IPS-18a (cell line): ENCODE data around the gene VAMP2.
A peak's percentile ranks its signal among the peaks of the same experiment; 100 is the strongest.
"Not testable (repeated sequence)": the region's sequence is repeated elsewhere in the genome, so short reads cannot be mapped to it uniquely, and the experiment has no call there.

Experiments
- H3K27ac ChIP-seq: one replicate; pipeline ENCODE4 v1.5.1; 2013; ENCODE audit warnings: low read length
- H3K27me3 ChIP-seq: one replicate; pipeline ENCODE4 v1.6.1; 2013; ENCODE audit warnings: mild to moderate bottlenecking, low read length; ENCODE audit not compliant: control insufficient read depth, insufficient read depth
- H3K36me3 ChIP-seq: one replicate; pipeline ENCODE4 v1.6.1; 2013; ENCODE audit warnings: low read depth, low read length; ENCODE audit not compliant: control insufficient read depth
- H3K4me1 ChIP-seq: one replicate; pipeline ENCODE4 v1.6.1; 2013; ENCODE audit warnings: low read depth, low read length; ENCODE audit not compliant: control insufficient read depth
- H3K4me3 ChIP-seq: one replicate; pipeline ENCODE4 v1.5.1; 2013; ENCODE audit warnings: low read length
- H3K9ac ChIP-seq: one replicate; pipeline ENCODE4 v1.6.1; 2013; ENCODE audit warnings: mild to moderate bottlenecking, low read length, moderate library complexity
- H3K9me3 ChIP-seq: one replicate; pipeline ENCODE4 v1.6.1; 2013; ENCODE audit warnings: low read depth, low read length; ENCODE audit not compliant: control insufficient read depth

The VAMP2 gene

DNA sequence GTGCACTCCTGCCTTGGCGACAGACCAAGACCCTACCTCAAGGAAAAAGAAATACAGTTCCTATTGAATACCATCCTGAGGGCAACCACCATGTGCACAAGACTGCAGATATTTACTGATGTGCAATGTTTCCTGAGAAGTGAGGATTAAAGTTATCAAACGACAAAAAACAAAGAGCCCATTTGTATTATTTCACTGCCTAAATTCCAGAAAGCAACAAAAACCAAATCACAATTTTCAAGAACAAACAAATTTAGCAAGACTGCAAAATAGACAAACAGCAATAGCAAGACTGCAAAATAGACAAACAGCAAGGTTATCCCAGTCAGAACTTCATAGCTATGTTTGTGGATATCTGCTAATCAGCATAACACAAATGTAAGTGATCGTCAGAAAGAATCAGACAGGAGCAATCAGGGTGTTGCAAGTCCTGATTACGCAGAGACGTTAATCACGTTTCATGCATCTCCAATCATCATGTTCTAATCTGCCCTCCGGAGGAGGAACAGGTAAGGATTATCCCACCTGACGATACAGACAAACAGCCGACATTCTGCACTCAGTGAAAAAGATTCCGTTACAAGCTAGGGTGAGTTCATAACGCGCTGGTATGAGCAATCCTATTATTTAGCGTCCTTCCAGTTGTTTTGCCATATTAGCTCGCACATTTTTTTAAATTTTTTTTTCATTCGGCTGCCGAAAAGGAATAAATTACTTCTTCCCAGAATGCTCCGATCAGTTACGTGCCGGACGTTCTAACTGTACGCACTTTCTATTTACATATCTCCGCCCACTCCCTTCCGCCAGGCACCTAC, 10.5 kb upstream of the VAMP2 start:
- peaks cover 17% of the 10 kb centered on the region for H3K4me1 ChIP-seq
- H3K9me3 ChIP-seq, result no peaks in the 10 kb centered on the region
- no peaks in the 10 kb centered on the region for H3K36me3 ChIP-seq
- no peaks in the 10 kb centered on the region for H3K27me3 ChIP-seq
- H3K4me3 ChIP-seq, result peak overlapping the region; percentile 66
- H3K27ac ChIP-seq, result peak overlapping the region; percentile 93
- H3K9ac ChIP-seq, result peak overlapping the region; percentile 88

DNA sequence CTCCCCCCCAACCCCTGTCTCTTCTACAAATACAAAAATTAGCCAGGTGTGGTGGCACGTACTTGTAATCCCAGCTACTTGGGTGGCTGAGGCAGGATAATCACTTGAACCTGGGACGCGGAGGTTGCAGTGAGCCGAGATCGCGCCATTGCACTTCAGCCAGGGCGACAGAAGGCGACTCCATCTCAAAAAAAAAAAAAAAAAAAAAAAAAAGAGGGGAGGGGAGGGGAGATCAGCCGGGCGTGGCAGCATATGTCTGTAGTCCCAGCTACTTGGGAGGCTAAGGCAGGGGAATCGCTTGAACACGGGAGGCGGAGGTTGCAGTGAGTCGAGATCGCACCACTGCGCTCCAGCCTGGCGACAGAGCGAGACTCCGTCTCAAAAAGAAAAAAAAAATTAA, 7.4 kb upstream of the VAMP2 start:
- H3K4me1 ChIP-seq, H3K4me3 ChIP-seq, H3K27ac ChIP-seq: not testable (repeated sequence)

DNA sequence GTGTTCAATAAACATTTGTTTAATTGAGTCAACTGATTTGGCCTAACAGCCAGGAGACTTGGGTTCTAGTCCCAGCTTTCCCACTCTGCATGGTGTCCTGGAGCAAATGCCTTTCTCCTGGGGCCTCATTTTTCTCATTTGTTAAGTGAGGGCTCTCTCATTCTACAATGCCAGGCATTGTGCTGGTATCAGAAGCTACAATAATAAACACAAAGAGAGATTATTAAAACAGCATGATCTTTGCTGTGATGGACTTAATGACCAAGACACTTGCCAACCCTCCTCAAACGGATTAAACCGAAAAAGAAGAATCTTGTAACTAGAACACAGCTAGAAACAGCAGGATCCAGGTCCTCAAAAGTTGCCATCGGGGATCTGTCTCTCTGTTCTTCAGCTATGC, 4.8 kb upstream of the VAMP2 start:
- peaks cover 12% of the 10 kb centered on the region for H3K4me1 ChIP-seq

More for the DNA sequence above, 7.4 kb upstream of the VAMP2 start:
- not testable (repeated sequence) for H3K9me3 ChIP-seq, H3K27me3 ChIP-seq, H3K36me3 ChIP-seq, H3K9ac ChIP-seq

DNA sequence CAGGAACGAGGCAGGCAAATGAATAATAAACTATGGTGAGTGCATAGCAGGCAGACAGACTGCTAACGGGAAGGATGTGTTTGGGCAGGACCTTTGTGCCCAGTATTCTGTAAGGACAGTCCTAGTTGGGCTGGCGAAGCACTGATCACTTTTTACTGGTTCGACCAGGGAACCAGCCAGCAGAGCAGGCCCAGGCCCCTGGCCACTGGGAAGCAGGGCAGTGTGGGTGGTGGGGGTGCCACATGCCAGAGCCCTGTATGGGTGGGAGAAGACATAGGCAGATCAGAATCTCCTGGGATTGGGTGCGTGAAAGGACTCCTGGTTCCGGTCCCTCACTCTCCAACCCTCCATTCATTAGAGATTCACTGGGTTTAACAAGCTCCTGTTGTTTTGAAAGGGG, 4.0 kb upstream of the VAMP2 start:
- Histone ChIP-seq H3K4me1 (peaks cover 14% of the 10 kb centered on the region), H3K36me3 (no peaks in the 10 kb centered on the region), H3K9ac (no peak overlapping the region), H3K9me3 (no peaks in the 10 kb centered on the region), H3K4me3 (no peak overlapping the region), H3K27ac (no peak overlapping the region), H3K27me3 (no peaks in the 10 kb centered on the region)

More for the DNA sequence above, 4.8 kb upstream of the VAMP2 start:
- H3K9me3 ChIP-seq, result no peaks in the 10 kb centered on the region
- no peaks in the 10 kb centered on the region for H3K36me3 ChIP-seq
- no peak overlapping the region for H3K27ac ChIP-seq
- no peaks in the 10 kb centered on the region for H3K27me3 ChIP-seq
- no peak overlapping the region for H3K9ac ChIP-seq
- H3K4me3 ChIP-seq, result no peak overlapping the region

DNA sequence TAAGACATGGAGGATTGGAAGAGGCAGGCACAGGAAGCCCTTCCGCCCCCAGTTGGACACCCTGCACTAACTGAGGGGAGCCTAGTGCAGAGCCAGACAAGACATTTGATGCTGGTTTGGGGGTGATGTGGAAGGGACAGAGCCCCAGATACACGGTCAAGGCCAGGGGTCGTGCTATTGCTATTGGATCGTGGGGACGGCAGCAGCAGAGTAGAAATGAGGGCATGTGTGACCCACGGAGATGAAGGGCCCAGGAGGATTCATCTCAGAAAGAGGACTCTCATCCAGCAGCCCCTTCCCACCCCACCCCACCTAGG, 2.0 kb upstream of the VAMP2 start:
- H3K27me3 ChIP-seq, result no peaks in the 10 kb centered on the region
- H3K36me3 ChIP-seq, result peaks cover 11% of the 10 kb centered on the region
- H3K4me3 ChIP-seq, result peak overlapping the region; percentile 62
- no peaks in the 10 kb centered on the region for H3K9me3 ChIP-seq
- no peak overlapping the region for H3K9ac ChIP-seq
- peaks cover 17% of the 10 kb centered on the region for H3K4me1 ChIP-seq
- no peak overlapping the region for H3K27ac ChIP-seq

DNA sequence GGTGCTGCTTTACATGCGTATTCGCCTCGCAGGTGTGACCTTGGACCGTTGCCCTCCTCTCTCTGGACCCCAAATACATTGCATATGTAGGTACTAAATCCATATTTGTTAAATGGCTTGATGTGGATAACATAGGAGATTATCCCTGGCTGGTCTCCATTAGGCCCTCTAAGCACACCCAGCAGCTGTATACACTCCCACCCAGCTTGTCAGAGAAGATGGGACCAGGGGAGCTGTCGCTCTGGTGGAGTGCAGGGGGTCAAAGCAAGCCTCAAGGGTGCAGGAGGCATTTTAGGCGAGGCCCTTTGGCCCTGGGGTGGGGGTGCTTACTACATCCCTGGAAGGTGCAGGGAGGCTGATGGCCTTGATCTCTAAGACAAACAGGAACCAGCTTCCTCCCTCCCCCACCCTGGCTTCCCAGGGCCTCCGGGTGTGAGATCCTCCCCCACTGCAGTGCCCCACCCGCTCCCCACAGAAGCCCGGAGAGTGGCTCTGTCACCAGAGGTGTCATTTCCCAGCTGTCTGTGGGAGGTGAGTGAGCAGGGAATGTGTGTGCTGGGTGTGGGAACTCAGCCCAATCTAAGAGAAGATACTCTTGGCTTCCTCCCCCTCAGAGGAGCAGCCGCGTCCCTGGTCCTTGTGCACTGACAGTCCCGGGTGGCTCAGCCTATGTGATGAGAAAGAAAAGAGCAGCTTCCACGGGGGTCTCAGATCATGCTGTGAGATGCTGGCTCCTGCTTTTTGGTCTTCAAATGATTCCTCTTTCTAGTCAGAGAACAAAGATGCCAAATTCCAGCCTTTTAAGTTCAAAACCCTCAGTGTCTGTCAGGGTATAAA, 1.4 kb upstream of the VAMP2 start:
- Histone ChIP-seq H3K9ac (peak overlapping the region; percentile 88), H3K4me1 (peaks cover 17% of the 10 kb centered on the region), H3K27me3 (no peaks in the 10 kb centered on the region), H3K27ac (no peak overlapping the region), H3K9me3 (no peaks in the 10 kb centered on the region), H3K36me3 (peaks cover 16% of the 10 kb centered on the region), H3K4me3 (peak overlapping the region; percentile 62)

DNA sequence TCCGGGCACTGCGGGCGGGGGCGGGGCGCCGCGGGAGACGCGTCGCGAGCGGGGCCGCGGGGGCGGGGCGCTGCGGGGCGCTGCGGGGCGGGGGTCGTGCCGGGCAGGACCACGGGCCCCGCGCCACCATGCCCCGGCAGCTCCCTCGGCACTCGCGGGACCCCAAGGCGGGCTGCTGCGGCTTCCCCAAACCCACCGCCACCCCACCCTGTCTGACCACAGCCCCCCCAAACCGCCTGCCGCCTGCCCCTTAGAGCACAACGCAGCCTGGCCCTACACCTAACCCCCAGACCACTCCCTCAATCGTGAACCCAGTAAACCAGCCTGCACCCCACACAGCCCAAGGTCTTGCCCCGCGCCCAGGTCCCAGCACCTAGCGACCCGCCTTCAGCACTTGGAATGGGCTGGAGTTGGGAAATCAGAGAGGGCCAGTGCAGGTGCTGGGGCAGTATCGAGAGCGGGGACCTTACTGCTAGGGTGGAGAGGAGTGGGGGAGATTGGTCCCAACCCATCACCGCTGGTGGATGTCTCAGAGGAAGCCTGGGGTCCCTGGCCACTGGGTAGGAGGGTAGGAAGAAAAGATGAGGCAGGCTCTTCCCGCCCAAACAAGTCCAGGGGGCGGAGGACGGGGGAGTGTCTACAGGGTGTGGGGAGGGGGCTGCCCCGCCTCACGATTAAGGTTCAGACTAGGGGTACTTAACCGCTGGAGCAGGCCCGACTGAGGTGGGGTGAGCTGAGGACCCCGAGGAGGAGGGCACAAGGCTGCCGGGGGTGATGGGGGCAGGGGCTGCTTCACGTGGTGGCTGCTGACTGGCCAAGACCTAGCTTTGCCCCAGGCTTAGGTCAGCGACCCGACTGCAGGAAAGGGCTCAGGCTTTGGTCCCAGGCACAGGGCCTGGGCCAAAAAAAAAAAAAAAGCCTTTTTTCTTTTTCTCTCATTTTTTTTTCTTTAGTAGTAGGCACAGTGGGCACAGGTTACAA, 539 bp upstream of the VAMP2 start:
- Histone ChIP-seq H3K27me3 (no peaks in the 10 kb centered on the region), H3K9me3 (no peaks in the 10 kb centered on the region), H3K4me3 (peak overlapping the region; percentile 62), H3K36me3 (peaks cover 16% of the 10 kb centered on the region), H3K27ac (peak overlapping the region; percentile 76), H3K4me1 (peaks cover 17% of the 10 kb centered on the region), H3K9ac (peak overlapping the region; percentile 88)

DNA sequence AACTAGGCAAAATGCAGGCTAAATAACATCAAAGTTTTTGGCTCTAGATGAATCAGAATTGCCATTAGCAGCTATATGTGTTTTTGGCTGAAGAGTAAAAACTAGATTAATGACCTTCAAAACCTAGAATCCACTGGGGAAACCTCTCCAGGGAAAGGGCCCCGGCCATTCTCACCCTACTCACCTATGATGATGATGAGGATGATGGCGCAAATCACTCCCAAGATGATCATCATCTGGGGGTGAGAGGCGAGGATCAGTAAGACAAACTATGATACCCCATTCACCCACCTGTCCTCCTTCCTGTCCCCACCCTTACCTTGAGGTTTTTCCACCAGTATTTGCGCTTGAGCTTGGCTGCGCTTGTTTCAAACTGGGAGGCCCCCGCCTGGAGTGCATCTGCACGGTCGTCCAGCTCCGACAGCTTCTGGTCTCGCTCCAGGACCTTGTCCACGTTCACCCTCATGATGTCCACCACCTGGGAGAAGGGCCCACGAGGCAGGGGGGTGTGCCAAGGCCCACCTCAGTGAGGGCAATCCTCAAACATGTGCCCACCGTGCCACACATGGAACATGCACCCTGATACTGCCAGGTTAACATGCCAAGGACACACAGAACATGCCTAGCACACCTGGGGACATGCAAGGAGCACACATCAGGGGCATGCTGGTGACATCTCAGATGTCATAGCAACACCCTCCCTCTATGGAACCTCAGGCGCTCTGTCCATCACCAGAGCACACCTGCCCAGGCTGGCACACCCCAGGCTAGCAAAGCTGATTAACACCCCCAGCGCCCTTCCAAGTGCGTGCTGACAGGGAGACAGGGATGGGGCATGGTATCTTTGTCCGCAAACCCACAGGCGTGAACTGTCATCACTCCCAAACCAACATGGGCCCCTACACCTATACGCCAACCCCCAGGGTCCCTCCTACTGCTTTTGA, 1.2 kb downstream of the VAMP2 start:
- no peak overlapping the region for H3K27ac ChIP-seq
- peaks cover 19% of the 10 kb centered on the region for H3K4me1 ChIP-seq

DNA sequence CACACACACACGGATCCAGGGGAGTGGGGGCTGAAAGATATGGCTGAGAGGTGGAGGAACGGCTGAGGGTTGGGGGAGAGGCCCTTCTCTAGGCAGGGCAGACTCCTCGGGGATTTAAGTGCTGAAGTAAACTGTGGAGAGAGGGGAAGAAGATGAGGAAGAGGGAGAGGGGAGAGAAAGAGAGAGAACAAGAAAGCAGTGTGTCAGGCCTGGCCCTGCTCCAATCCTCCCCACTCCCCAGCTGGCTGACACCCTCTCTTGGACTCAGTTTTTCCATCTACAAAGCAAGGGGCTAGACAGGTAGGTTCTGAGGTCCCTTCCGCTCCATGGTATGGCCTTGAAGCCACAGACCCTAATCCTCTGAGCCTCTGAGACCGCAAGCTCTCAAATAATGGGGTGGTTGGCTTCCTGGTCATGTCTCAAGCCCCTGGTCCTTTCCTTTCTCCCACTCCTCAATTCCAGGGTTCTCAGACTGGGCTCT, 2.0 kb downstream of the VAMP2 start:
- H3K27me3 ChIP-seq, result no peaks in the 10 kb centered on the region
- H3K27ac ChIP-seq, result no peak overlapping the region
- H3K9ac ChIP-seq, result no peak overlapping the region
- H3K36me3 ChIP-seq, result peaks cover 16% of the 10 kb centered on the region
- H3K4me3 ChIP-seq, result no peak overlapping the region
- H3K9me3 ChIP-seq, result no peaks in the 10 kb centered on the region
- H3K4me1 ChIP-seq, result peaks cover 21% of the 10 kb centered on the region

More for the DNA sequence above, 1.2 kb downstream of the VAMP2 start:
- Histone ChIP-seq H3K4me3 (peak overlapping the region; percentile 83), H3K36me3 (peaks cover 16% of the 10 kb centered on the region), H3K9ac (peak overlapping the region; percentile 75), H3K9me3 (no peaks in the 10 kb centered on the region), H3K27me3 (no peaks in the 10 kb centered on the region)

DNA sequence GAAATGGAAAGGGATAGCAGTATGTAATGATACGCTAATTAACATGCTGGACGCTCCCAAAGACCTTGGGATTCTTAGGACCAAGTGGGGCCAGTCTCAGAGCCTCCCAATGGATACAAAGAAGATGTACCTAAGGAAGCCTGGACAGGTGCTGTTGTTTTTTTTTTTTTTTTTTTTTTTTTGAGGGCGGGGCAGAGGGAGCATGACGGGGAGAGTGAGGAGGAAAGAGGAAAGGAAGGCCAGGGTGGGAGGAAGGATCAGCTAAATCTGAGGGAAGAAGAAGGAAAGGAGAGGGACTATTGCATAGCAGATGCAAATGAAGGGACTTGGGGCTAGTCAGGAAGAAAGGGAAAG, 2.5 kb downstream of the VAMP2 start:
- no peaks in the 10 kb centered on the region for H3K27me3 ChIP-seq

More for the DNA sequence above, 2.5 kb downstream of the VAMP2 start:
- Histone ChIP-seq H3K9ac (no peak overlapping the region), H3K9me3 (no peaks in the 10 kb centered on the region), H3K36me3 (peaks cover 16% of the 10 kb centered on the region), H3K27ac (no peak overlapping the region), H3K4me3 (no peak overlapping the region), H3K4me1 (peaks cover 27% of the 10 kb centered on the region)
